Keratinocyte (primary cell): ENCODE measurements around the gene MAP4K2. TPM values are rescaled to one million over a fixed set of nuclear protein-coding genes. Genes with fewer than 3 reads are reported as not detected.

ENCODE experiments used
- DNase-seq: peaks from one replicate; pipeline ENCODE4 v3.0.0-alpha.2; 2011; ENCODE audit warnings: low read depth, missing footprints, low spot score
- FAIRE-seq: peaks from 2 replicates; lab custom pipeline; 2011; peaks lifted over from hg19 to GRCh38; lab: Jason Lieb, UNC
- H2AFZ ChIP-seq: 2 replicates; pipeline ENCODE4 v1.6.0; 2012; ENCODE audit warnings: low read length, control low read depth, inconsistent platforms; ENCODE audit not compliant: control insufficient read depth
- H3K27ac ChIP-seq: 2 replicates; pipeline ENCODE4 v1.5.1; 2011; ENCODE audit warnings: low read length; ENCODE audit not compliant: control insufficient read depth, insufficient read depth
- H3K27me3 ChIP-seq: 3 replicates; pipeline ENCODE4 v1.6.0; 2011; ENCODE audit warnings: low read length; ENCODE audit not compliant: control insufficient read depth, insufficient read depth; ENCODE audit errors: extremely low read depth
- H3K36me3 ChIP-seq, 2 experiments: 2 replicates in 1 of 2; 3 replicates in 1 of 2; pipeline ENCODE4 v1.5.1; 2011; ENCODE audit warnings: low read length in 2 of 2, mild to moderate bottlenecking in 1 of 2; ENCODE audit not compliant: control insufficient read depth in 2 of 2, insufficient read depth in 2 of 2; ENCODE audit errors: extremely low read depth in 1 of 2
- H3K4me1 ChIP-seq: 3 replicates; pipeline ENCODE4 v1.5.1; 2011; ENCODE audit warnings: low read length; ENCODE audit not compliant: control insufficient read depth, insufficient read depth; ENCODE audit errors: extremely low read depth
- H3K4me2 ChIP-seq: 3 replicates; pipeline ENCODE4 v1.6.0; 2011; ENCODE audit warnings: low read depth, low read length; ENCODE audit not compliant: control insufficient read depth, insufficient read depth; ENCODE audit errors: extremely low read depth
- H3K4me3 ChIP-seq, 3 experiments: fragments of 200-600 bp in 1 of 3; sonication (generic) in 1 of 3; 2 replicates in 2 of 3; 3 replicates in 1 of 3; pipeline ENCODE4 v1.5.1; 2011 to 2016; ENCODE audit warnings: low read length in 3 of 3, mild to moderate bottlenecking in 3 of 3, control low read depth in 2 of 3, inconsistent platforms in 1 of 3, low read depth in 1 of 3, mixed read lengths in 1 of 3, mixed run types in 1 of 3, moderate library complexity in 1 of 3; ENCODE audit not compliant: control insufficient read depth in 2 of 3, insufficient read depth in 2 of 3; ENCODE audit errors: extremely low read depth in 1 of 3
- H3K79me2 ChIP-seq: 2 replicates; pipeline ENCODE4 v1.6.0; 2012; ENCODE audit warnings: low read length; ENCODE audit not compliant: control insufficient read depth, insufficient read depth
- H3K9ac ChIP-seq: 3 replicates; pipeline ENCODE4 v1.6.0; 2011; ENCODE audit warnings: low read length; ENCODE audit not compliant: control insufficient read depth, insufficient read depth; ENCODE audit errors: extremely low read depth
- H3K9me1 ChIP-seq: 3 replicates; pipeline ENCODE4 v1.6.0; 2011; ENCODE audit warnings: low read length; ENCODE audit not compliant: control insufficient read depth, insufficient read depth; ENCODE audit errors: extremely low read depth
- H3K9me3 ChIP-seq: 2 replicates; pipeline ENCODE4 v1.5.1; 2012; ENCODE audit warnings: low read depth, low read length; ENCODE audit not compliant: control insufficient read depth
- H4K20me1 ChIP-seq: 3 replicates; pipeline ENCODE4 v1.6.0; 2011; ENCODE audit warnings: low read length; ENCODE audit not compliant: control insufficient read depth, insufficient read depth; ENCODE audit errors: extremely low read depth
- CTCF ChIP-seq, 3 experiments: IDR thresholded peaks in 1 of 3; conservative IDR thresholded peaks in 1 of 3; optimal IDR thresholded peaks in 1 of 3; 2 replicates in 2 of 3; 3 replicates in 1 of 3; pipeline versions ENCODE3 to v1.5.1; 2011; ENCODE audit warnings: low read length in 3 of 3, mild to moderate bottlenecking in 3 of 3, moderate library complexity in 2 of 3, control low read depth in 1 of 3, inconsistent platforms in 1 of 3; ENCODE audit not compliant: insufficient read depth in 2 of 3; ENCODE audit errors: extremely low read depth in 1 of 3
- EZH2 ChIP-seq: IDR thresholded peaks from one replicate; pipeline ENCODE4 v1.6.1; 2012; ENCODE audit warnings: inconsistent platforms, mild to moderate bottlenecking, low read length, moderate library complexity
- dilution Hi-C: fragments of 300-500 bp; cut with MboI; formaldehyde crosslinking; loops from one replicate; pipeline ENCODE4 v1.7.0; 2020; ENCODE audit warnings: low sequenced_read_pairs; ENCODE audit not compliant: extremely low pct_ligation_motif_present
- polyA plus RNA-seq, 5 experiments: library from polyadenylated mRNA; depleted of rRNA in 3 of 5; stranded (reverse) in 3 of 5; stranded (forward) in 1 of 5; unstranded in 1 of 5; fragments of >200 nt; gene quantifications; 1 replicate in 1 of 5; 2 replicates in 3 of 5; 3 replicates in 1 of 5; pipeline versions ENCODE4 v1.2.1 to v1.2.3, GENCODE V29; 2011 to 2012; ENCODE audit warnings: missing spikeins in 2 of 5, low read depth in 1 of 5, low replicate concordance in 1 of 5

Gene MAP4K2
- polyA plus RNA-seq, 1 donor (not counting 4 experiments of a cell fraction or from before 2014, with no cell fraction given) = 6.7 TPM

GRCh38 chr11:64843686-64844329 is 40.8 kb upstream of the MAP4K2 start:
- Histone ChIP-seq H3K79me2 (peaks cover 13% of the 10 kb centered on the region), H3K27me3 (no peaks in the 10 kb centered on the region), H3K4me1 (peaks cover 44% of the 10 kb centered on the region), H4K20me1 (no peaks in the 10 kb centered on the region), H3K27ac (peak overlapping the region; percentile 93), H3K4me3 (peak overlapping the region; percentile 58 to 85 (median 84)), H3K4me2 (peak overlapping the region; percentile 99), H3K9ac (peak overlapping the region; percentile 82), H3K9me1 (no peaks in the 10 kb centered on the region), H2AFZ (peak overlapping the region; percentile 51), H3K9me3 (no peaks in the 10 kb centered on the region), H3K36me3 (peaks cover 8 to 15% of the 10 kb centered on the region in 2 experiments)
- dilution Hi-C loops = no loop called here
- DNase-seq = no peak
- TF ChIP-seq EZH2 (no peak), CTCF (optimal IDR thresholded peaks at IDR 0.05 in 1 of 3, IDR thresholded peaks at IDR 0.05 in 1 of 3, conservative IDR thresholded peaks at IDR 0.05 in 1 of 3; ENCODE audit: extremely low read depth in 1 of 3, insufficient read depth in 2 of 3, low read length in 3 of 3) (no peak)
- FAIRE-seq = no peak

GRCh38 chr11:64842851-64843685 is 40.1 kb upstream of the MAP4K2 start:
- H3K36me3 ChIP-seq = peaks cover 12 to 16% of the 10 kb centered on the region in 2 experiments
- H3K9ac ChIP-seq = peak overlapping the region; percentile 82
- H3K4me2 ChIP-seq = peak overlapping the region; percentile 99
- dilution Hi-C loops = no loop called here
- TF ChIP-seq EZH2 (no peak), CTCF (optimal IDR thresholded peaks at IDR 0.05 in 1 of 3, IDR thresholded peaks at IDR 0.05 in 1 of 3, conservative IDR thresholded peaks at IDR 0.05 in 1 of 3; ENCODE audit: extremely low read depth in 1 of 3, insufficient read depth in 2 of 3, low read length in 3 of 3) (no peak)
- H3K9me3 ChIP-seq = no peaks in the 10 kb centered on the region
- peak overlapping the region; percentile 93 for H3K27ac ChIP-seq
- DNase-seq = no peak
- H4K20me1 ChIP-seq = no peaks in the 10 kb centered on the region
- H3K4me1 ChIP-seq = peaks cover 37% of the 10 kb centered on the region
- H3K9me1 ChIP-seq = no peaks in the 10 kb centered on the region
- H3K4me3 ChIP-seq = peak overlapping the region; percentile 58 to 85 (median 84)
- no peaks in the 10 kb centered on the region for H3K27me3 ChIP-seq
- FAIRE-seq = peak; percentile 5
- peaks cover 13% of the 10 kb centered on the region for H3K79me2 ChIP-seq
- H2AFZ ChIP-seq = peak overlapping the region; percentile 63
